Astrocyte (in vitro differentiated cells and primary cell): ENCODE measurements around the gene RRAS. TPM values are rescaled to one million over a fixed set of nuclear protein-coding genes. Genes with fewer than 3 reads are reported as not detected.

Experiments used
- DNase-seq: peaks from one replicate; pipeline ENCODE4 v3.0.0-alpha.2; 2010; ENCODE audit warnings: low read depth
- FAIRE-seq: peaks from 2 replicates; lab custom pipeline; 2011; peaks lifted over from hg19 to GRCh38; lab: Jason Lieb, UNC
- H2AFZ ChIP-seq: 2 replicates; pipeline ENCODE4 v1.6.0; 2012; ENCODE audit warnings: low read depth, low read length, inconsistent platforms
- H3K27ac ChIP-seq: 2 replicates; pipeline ENCODE4 v1.5.1; 2011; ENCODE audit warnings: low read depth, low read length, inconsistent platforms
- H3K27me3 ChIP-seq: 2 replicates; pipeline ENCODE4 v1.6.0; 2011; ENCODE audit warnings: low read length, inconsistent platforms; ENCODE audit not compliant: insufficient read depth
- H3K36me3 ChIP-seq: 2 replicates; pipeline ENCODE4 v1.5.1; 2011; ENCODE audit warnings: low read length, inconsistent platforms; ENCODE audit not compliant: insufficient read depth
- H3K4me1 ChIP-seq: 2 replicates; pipeline ENCODE4 v1.5.1; 2011; ENCODE audit warnings: low read length, inconsistent platforms; ENCODE audit not compliant: insufficient read depth
- H3K4me2 ChIP-seq: 2 replicates; pipeline ENCODE4 v1.6.0; 2012; ENCODE audit warnings: low read length, inconsistent platforms
- H3K4me3 ChIP-seq: 2 replicates; pipeline ENCODE4 v1.5.1; 2011; ENCODE audit warnings: low read depth, mild to moderate bottlenecking, low read length, inconsistent platforms; ENCODE audit not compliant: insufficient read depth
- H3K79me2 ChIP-seq: 2 replicates; pipeline ENCODE4 v1.6.0; 2012; ENCODE audit warnings: mild to moderate bottlenecking, low read length, inconsistent platforms; ENCODE audit not compliant: insufficient read depth
- H3K9ac ChIP-seq: 2 replicates; pipeline ENCODE4 v1.6.0; 2012; ENCODE audit warnings: mild to moderate bottlenecking, low read length, inconsistent platforms
- H3K9me3 ChIP-seq: 2 replicates; pipeline ENCODE4 v1.5.1; 2012; ENCODE audit warnings: low read depth, mild to moderate bottlenecking, low read length, inconsistent platforms; ENCODE audit not compliant: insufficient read depth
- H4K20me1 ChIP-seq: 2 replicates; pipeline ENCODE4 v1.6.0; 2012; ENCODE audit warnings: low read length, inconsistent platforms; ENCODE audit not compliant: insufficient read depth
- H3K27ac Mint-ChIP-seq: one replicate; pipeline ENCODE4 v1.8.0; 2021; ENCODE audit warnings: mild to moderate bottlenecking, mixed read lengths; ENCODE audit not compliant: unreplicated experiment
- H3K27me3 Mint-ChIP-seq: one replicate; pipeline ENCODE4 v1.8.0; 2021; ENCODE audit warnings: low read depth, mixed read lengths; ENCODE audit not compliant: unreplicated experiment
- H3K36me3 Mint-ChIP-seq: one replicate; pipeline ENCODE4 v1.8.0; 2021; ENCODE audit warnings: low read depth, mixed read lengths; ENCODE audit not compliant: unreplicated experiment
- H3K4me1 Mint-ChIP-seq: one replicate; pipeline ENCODE4 v1.8.0; 2021; ENCODE audit warnings: low read depth, mixed read lengths; ENCODE audit not compliant: unreplicated experiment
- H3K4me3 Mint-ChIP-seq: one replicate; pipeline ENCODE4 v1.8.0; 2021; ENCODE audit warnings: mild to moderate bottlenecking, moderate library complexity, mixed read lengths; ENCODE audit not compliant: unreplicated experiment
- H3K9me3 Mint-ChIP-seq: one replicate; pipeline ENCODE4 v1.8.0; 2021; ENCODE audit warnings: mild to moderate bottlenecking, mixed read lengths; ENCODE audit not compliant: unreplicated experiment
- EZH2 ChIP-seq: IDR thresholded peaks from 2 replicates; pipeline ENCODE4 v1.6.1; 2012; ENCODE audit warnings: mild to moderate bottlenecking, low read length, inconsistent platforms; ENCODE audit not compliant: insufficient read depth
- total RNA-seq: library from RNA; stranded (reverse); gene quantifications from 2 replicates; pipeline ENCODE4 v1.2.1, GENCODE V29; 2021
- TF ChIP-seq, protein P1 (sequence below): IDR thresholded peaks from 2 replicates; pipeline ENCODE4 v1.5.1; 2011; ENCODE audit warnings: low read depth, mild to moderate bottlenecking, inconsistent platforms, low read length, moderate library complexity; ENCODE audit not compliant: insufficient read depth

The RRAS gene
- total RNA-seq, 1 donor from 2014 or later = 94.7 TPM

DNA sequence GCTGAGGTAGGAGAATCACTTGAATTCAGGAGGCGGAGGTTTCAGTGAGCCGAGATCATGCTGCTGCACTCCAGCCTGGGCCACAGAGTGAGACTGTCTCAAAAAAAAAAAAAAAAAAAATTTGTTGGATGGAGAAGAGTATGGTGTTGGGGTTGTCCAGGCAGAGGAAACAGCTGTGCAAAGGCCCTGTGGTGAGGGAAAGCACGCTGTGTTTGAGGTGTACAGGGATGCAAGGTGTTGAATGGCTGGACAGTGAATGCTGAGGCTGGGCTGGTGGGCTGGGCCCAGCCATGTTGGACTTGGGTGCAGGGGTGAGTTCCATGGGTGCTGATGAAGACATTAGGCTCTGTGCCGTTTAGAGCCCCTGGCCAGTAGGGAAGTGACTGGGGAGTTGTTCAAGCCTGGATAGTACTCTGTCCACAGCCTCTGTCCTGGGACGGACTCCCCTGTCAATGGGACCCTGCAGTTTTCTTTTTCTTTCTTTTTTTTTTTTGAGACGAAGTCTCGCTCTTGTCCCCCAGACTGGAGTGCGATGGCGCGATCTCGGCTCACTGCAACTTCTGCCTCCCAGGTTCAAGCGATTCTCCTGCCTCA, 30.3 kb downstream of the RRAS start:
- Mint-ChIP-seq H3K36me3 (peaks cover 6% of the 10 kb centered on the region), H3K4me1 (peaks cover 16% of the 10 kb centered on the region)
- DNase-seq = no peak

DNA sequence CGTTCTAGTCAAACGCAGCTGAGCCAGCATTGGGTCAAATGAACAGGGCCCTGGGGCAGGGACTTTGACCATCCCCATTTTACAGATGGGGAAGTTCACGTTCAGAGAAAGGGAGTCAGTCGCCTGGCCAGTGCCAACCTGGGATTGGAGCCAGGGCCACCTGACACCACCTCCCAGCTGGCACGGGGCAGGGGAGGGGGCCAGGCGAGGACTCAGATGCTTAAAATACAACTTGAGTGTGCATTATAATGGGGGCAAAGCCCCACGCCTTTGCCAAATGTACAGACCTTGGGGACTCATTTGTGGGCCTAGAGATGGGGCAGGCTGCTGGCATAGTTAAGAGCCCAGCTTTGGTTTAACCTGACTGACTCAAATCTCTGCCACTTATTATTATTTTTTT, 34.3 kb downstream of the RRAS start:
- FAIRE-seq = no peak
- no peak for TF ChIP-seq EZH2
- TF ChIP-seq, protein P1, sequence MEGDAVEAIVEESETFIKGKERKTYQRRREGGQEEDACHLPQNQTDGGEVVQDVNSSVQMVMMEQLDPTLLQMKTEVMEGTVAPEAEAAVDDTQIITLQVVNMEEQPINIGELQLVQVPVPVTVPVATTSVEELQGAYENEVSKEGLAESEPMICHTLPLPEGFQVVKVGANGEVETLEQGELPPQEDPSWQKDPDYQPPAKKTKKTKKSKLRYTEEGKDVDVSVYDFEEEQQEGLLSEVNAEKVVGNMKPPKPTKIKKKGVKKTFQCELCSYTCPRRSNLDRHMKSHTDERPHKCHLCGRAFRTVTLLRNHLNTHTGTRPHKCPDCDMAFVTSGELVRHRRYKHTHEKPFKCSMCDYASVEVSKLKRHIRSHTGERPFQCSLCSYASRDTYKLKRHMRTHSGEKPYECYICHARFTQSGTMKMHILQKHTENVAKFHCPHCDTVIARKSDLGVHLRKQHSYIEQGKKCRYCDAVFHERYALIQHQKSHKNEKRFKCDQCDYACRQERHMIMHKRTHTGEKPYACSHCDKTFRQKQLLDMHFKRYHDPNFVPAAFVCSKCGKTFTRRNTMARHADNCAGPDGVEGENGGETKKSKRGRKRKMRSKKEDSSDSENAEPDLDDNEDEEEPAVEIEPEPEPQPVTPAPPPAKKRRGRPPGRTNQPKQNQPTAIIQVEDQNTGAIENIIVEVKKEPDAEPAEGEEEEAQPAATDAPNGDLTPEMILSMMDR = no peak
- H3K36me3 Mint-ChIP-seq = peaks cover 2% of the 10 kb centered on the region
- Histone ChIP-seq H3K27ac (no peak overlapping the region), H3K27me3 (no peaks in the 10 kb centered on the region), H3K36me3 (peaks cover 22% of the 10 kb centered on the region), H4K20me1 (peaks cover 54% of the 10 kb centered on the region), H3K79me2 (peaks cover 86% of the 10 kb centered on the region), H3K4me2 (no peak overlapping the region), H3K4me1 (no peaks in the 10 kb centered on the region), H3K9ac (no peak overlapping the region), H3K4me3 (no peak overlapping the region), H2AFZ (no peak overlapping the region), H3K9me3 (no peaks in the 10 kb centered on the region)
- H3K4me1 Mint-ChIP-seq = no peaks in the 10 kb centered on the region
- H3K27ac Mint-ChIP-seq = no peak overlapping the region
- no peak overlapping the region for H3K4me3 Mint-ChIP-seq
- H3K27me3 Mint-ChIP-seq = no peaks in the 10 kb centered on the region
- no peak for DNase-seq
- H3K9me3 Mint-ChIP-seq = no peaks in the 10 kb centered on the region

More for the DNA sequence above, 30.3 kb downstream of the RRAS start:
- Histone ChIP-seq H3K27ac (no peak overlapping the region), H3K27me3 (no peaks in the 10 kb centered on the region), H3K36me3 (peaks cover 13% of the 10 kb centered on the region), H2AFZ (no peak overlapping the region), H4K20me1 (peaks cover 70% of the 10 kb centered on the region), H3K9me3 (no peaks in the 10 kb centered on the region), H3K9ac (no peak overlapping the region), H3K4me2 (no peak overlapping the region), H3K79me2 (peaks cover 82% of the 10 kb centered on the region), H3K4me1 (peaks cover 17% of the 10 kb centered on the region), H3K4me3 (no peak overlapping the region)
- Mint-ChIP-seq H3K9me3 (peaks cover 2% of the 10 kb centered on the region), H3K27ac (peak overlapping the region; percentile 18), H3K4me3 (no peak overlapping the region), H3K27me3 (no peaks in the 10 kb centered on the region)
- TF ChIP-seq EZH2 = no peak
- TF ChIP-seq, protein P1 = no peak
- no peak for FAIRE-seq

DNA sequence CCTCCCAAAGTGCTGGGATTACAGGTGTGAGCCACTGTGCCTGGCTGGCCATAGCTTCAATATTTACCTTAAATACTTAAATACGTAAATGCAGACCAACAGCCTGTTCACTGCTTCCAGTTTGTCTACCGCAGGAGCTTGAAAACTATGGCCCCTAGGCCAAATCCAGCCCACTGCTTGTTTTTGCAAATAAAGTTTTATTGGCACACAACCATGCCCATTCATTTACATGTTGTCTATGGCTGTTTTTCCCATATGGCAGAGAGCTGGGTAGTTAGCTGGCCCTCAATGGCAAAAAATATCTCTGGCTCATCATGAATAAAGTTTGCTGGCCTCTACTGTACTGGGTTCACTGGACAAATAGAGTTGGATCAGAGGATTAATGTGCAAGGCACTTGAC, 37.1 kb downstream of the RRAS start:
- Histone ChIP-seq H3K27ac (no peak overlapping the region), H3K79me2 (peaks cover 82% of the 10 kb centered on the region), H3K4me2 (no peak overlapping the region), H3K9me3 (no peaks in the 10 kb centered on the region), H3K27me3 (no peaks in the 10 kb centered on the region), H2AFZ (no peak overlapping the region), H3K4me1 (no peaks in the 10 kb centered on the region), H4K20me1 (peaks cover 62% of the 10 kb centered on the region), H3K9ac (no peak overlapping the region), H3K4me3 (no peak overlapping the region), H3K36me3 (peaks cover 28% of the 10 kb centered on the region)
- H3K27ac Mint-ChIP-seq = no peak overlapping the region
- no peaks in the 10 kb centered on the region for H3K9me3 Mint-ChIP-seq
- TF ChIP-seq, protein P1 = no peak
- no peak for TF ChIP-seq EZH2
- no peaks in the 10 kb centered on the region for H3K27me3 Mint-ChIP-seq
- no peak for FAIRE-seq
- peaks cover 4% of the 10 kb centered on the region for H3K36me3 Mint-ChIP-seq
- no peak for DNase-seq
- peak overlapping the region; percentile 25 for H3K4me3 Mint-ChIP-seq
- H3K4me1 Mint-ChIP-seq = no peaks in the 10 kb centered on the region
